HFFc6 (cell line): ENCODE data around the gene TSPAN17. TPM values are rescaled to one million over a fixed set of nuclear protein-coding genes. Genes with fewer than 3 reads are reported as not detected.

Experiments used
- DNase-seq: peaks from one replicate; pipeline ENCODE4 v3.0.0-alpha.2; 2018
- H3K27ac Mint-ChIP-seq: 2 replicates; pipeline ENCODE4 v1.8.0; 2020; ENCODE audit warnings: mild to moderate bottlenecking, mixed read lengths
- H3K27me3 Mint-ChIP-seq: 2 replicates; pipeline ENCODE4 v1.8.0; 2021; ENCODE audit warnings: mild to moderate bottlenecking, moderate library complexity, mixed read lengths; ENCODE audit not compliant: insufficient read depth
- H3K36me3 Mint-ChIP-seq: 2 replicates; pipeline ENCODE4 v1.8.0; 2021; ENCODE audit warnings: low read depth, mixed read lengths
- H3K4me1 Mint-ChIP-seq: 2 replicates; pipeline ENCODE4 v1.8.0; 2020; ENCODE audit warnings: low read depth, mixed read lengths
- H3K4me3 Mint-ChIP-seq: 2 replicates; pipeline ENCODE4 v1.8.0; 2020; ENCODE audit warnings: mild to moderate bottlenecking, moderate library complexity, mixed read lengths
- H3K9me3 Mint-ChIP-seq: 2 replicates; pipeline ENCODE4 v1.8.0; 2020; ENCODE audit warnings: mild to moderate bottlenecking, mixed read lengths
- total RNA-seq, 6 experiments: library from RNA; stranded (reverse); fragmentation: NEBNext Ultra II Directional; extraction: Animal tissue kit (Norgen Biotek cat#: 25700); gene quantifications; 2 replicates in 1 of 6; 3 replicates in 5 of 6; pipeline ENCODE4 v1.2.3, GENCODE V29; 2021
- TF ChIP-seq, protein P1 (sequence below): fragments of 200-600 bp; sonication (generic); IDR thresholded peaks from 2 replicates; pipeline ENCODE4 v1.5.0; 2021; ENCODE audit warnings: antibody characterized with exemption, mild to moderate bottlenecking

The TSPAN17 gene
- total RNA-seq, 6 experiments from 2014 or later: 51.4 to 64.9 (median 57.6) TPM

DNA sequence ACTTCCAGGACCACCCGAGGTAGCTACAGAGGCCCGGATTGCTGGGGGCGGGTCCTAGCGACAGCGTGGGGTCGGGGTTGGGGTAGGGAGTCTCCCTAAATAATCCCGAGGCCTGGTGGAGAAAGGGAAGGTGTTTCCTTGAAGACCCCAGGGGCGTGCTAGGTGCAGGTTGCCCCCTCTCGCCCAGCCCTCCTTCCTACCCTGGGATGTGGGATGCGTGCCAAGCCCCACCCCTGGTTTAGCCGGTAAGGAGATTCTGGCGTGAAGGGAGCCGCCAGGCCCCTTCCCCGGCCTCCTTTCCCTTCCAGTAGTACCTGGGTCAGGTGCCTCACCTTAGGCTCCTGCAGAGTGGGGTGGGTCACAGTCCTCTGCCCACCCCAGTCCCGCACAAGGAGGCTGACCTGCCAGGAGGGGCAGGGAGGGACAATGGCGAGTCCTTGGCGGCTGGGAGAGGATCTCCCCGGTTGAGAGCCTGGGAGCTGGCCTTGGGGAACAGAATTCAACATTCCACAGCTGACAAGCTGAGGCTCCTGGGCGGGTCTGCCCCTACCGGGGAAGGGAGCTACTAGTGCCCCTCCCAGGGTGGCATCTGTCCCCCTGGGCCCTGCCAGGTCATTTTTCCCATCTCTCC lies 674 bp downstream of the TSPAN17 start:
- H3K27me3 Mint-ChIP-seq: no peaks in the 10 kb centered on the region; the same call in 1 of the 2 replicates
- no peak for DNase-seq
- TF ChIP-seq, protein P1, sequence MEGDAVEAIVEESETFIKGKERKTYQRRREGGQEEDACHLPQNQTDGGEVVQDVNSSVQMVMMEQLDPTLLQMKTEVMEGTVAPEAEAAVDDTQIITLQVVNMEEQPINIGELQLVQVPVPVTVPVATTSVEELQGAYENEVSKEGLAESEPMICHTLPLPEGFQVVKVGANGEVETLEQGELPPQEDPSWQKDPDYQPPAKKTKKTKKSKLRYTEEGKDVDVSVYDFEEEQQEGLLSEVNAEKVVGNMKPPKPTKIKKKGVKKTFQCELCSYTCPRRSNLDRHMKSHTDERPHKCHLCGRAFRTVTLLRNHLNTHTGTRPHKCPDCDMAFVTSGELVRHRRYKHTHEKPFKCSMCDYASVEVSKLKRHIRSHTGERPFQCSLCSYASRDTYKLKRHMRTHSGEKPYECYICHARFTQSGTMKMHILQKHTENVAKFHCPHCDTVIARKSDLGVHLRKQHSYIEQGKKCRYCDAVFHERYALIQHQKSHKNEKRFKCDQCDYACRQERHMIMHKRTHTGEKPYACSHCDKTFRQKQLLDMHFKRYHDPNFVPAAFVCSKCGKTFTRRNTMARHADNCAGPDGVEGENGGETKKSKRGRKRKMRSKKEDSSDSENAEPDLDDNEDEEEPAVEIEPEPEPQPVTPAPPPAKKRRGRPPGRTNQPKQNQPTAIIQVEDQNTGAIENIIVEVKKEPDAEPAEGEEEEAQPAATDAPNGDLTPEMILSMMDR: no peak
- peak overlapping the region; percentile 74 for H3K27ac Mint-ChIP-seq
- H3K4me1 Mint-ChIP-seq: peaks cover 24% of the 10 kb centered on the region
- peak overlapping the region; percentile 91 for H3K4me3 Mint-ChIP-seq
- no peaks in the 10 kb centered on the region for H3K9me3 Mint-ChIP-seq
- no peaks in the 10 kb centered on the region for H3K36me3 Mint-ChIP-seq

DNA sequence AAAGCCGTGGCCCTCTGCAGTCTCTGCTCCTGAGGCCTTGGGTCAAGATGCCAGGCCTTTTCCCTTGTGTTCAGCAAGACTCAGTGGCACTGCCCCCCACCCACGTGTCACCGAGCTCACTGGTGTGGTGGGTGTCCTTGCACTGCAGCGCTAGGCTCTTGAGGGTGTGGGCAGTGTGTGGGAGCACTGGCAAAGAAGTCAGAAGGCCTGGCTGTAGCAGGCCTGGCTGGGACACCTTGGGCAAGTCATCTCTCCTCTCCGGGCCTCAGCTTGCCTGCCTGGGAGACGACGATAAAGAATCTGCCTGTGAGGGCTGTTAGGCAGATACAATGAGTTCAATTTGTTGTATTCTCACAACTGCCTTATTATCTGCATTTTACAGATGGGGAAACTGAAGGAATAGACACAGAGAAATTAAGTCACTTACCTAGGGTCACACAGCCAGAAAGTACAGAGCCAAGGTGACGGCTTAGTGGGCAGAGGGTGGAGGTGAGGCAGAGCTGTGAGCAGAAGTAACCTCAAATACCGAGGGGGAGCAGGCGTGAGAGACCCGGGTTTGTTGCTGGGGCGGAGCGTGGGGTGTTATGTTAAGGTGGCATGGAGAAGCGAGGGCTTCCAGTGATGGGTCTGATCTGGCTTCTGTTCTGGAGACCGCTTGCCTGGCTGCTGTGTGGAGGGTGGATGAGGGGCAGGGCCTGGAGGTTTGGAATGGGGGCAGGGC lies 1.4 kb downstream of the TSPAN17 start:
- no peaks in the 10 kb centered on the region for H3K9me3 Mint-ChIP-seq
- H3K4me1 Mint-ChIP-seq: peaks cover 31% of the 10 kb centered on the region
- H3K4me3 Mint-ChIP-seq: peak overlapping the region; percentile 91
- TF ChIP-seq, protein P1: no peak
- DNase-seq: no peak
- peak overlapping the region; percentile 42; the same call in 1 of the 2 replicates for H3K27ac Mint-ChIP-seq
- H3K27me3 Mint-ChIP-seq: no peaks in the 10 kb centered on the region; the same call in 1 of the 2 replicates
- peaks cover 3% of the 10 kb centered on the region; the same call in 1 of the 2 replicates for H3K36me3 Mint-ChIP-seq

DNA sequence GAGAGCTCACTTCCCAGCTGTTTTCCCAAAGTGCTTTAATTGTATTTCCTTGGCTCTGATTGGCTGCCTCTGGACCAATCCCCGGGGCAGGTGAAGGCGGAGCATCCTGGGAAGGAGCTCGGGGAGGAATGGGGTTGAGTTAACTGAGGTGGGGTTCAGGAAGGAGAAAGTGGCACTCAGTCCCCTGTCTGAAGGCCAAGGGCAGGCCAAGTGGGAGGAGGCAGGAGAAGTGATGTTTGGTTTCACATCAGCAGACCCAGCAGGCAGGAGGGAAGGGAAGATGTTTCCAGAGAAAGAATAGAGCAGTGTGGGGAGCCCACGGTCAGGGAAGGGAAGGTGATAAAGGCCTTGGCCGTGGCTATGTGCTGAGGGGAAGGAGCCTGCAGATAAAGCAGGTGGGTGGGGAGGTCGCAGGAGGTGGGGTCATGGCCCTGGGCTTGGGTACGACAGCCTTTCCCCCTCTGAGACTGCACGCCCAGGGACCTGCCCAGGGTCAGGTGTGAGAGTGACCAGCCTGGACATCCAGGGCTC lies 3.1 kb downstream of the TSPAN17 start:
- Mint-ChIP-seq H3K27me3 (no peaks in the 10 kb centered on the region), H3K4me3 (no peak overlapping the region), H3K27ac (no peak overlapping the region), H3K36me3 (peaks cover 5% of the 10 kb centered on the region; the same call in 1 of the 2 replicates), H3K4me1 (peaks cover 33% of the 10 kb centered on the region), H3K9me3 (no peaks in the 10 kb centered on the region)
- DNase-seq: no peak
- TF ChIP-seq, protein P1: no peak

DNA sequence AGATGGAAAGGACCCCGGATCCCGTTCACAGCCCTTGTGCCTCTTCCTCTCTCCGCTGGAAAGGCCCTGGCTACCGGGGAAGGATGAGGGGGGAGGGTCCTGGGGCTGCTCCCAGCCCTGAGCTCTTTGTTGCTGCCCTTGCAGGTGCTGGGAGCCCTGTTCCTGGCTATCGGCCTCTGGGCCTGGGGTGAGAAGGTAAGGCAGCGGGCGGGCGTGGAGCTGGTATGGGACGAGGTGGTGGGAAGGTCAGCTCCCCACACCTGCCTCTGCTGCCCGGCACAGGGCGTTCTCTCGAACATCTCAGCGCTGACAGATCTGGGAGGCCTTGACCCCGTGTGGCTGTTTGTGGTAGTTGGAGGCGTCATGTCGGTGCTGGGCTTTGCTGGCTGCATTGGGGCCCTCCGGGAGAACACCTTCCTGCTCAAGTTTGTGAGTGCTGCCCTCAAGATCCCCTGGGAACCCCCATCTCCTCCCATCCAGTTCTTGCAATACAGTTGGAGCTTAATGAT lies 4.2 kb downstream of the TSPAN17 start:
- H3K36me3 Mint-ChIP-seq: peaks cover 5% of the 10 kb centered on the region; the same call in 1 of the 2 replicates
- H3K4me1 Mint-ChIP-seq: peaks cover 26% of the 10 kb centered on the region
- H3K27ac Mint-ChIP-seq: no peak overlapping the region
- no peaks in the 10 kb centered on the region for H3K27me3 Mint-ChIP-seq
- no peak overlapping the region for H3K4me3 Mint-ChIP-seq
- DNase-seq: no peak
- TF ChIP-seq, protein P1: no peak
- no peaks in the 10 kb centered on the region for H3K9me3 Mint-ChIP-seq

DNA sequence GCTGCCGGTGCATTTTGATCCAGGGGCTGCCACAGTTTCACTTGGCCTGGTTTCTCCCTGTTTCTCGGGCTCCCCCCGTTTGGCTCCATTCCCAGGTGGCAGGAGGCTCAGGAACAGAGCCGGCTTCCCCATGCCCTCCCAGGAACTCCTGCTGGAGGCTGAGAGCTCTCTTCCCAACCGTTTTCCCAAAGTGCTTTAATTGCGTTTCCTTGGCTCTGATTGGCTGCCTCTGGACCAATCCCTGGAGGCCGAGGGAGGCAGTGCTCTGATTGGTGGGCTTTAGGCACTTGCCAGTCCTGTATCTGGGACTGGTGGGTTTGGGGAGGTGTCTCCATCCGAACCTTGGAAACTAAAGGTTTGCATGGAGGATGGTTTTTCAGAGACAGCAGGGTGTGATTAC lies 4.9 kb downstream of the TSPAN17 start:
- H3K4me3 Mint-ChIP-seq: no peak overlapping the region
- no peaks in the 10 kb centered on the region for H3K9me3 Mint-ChIP-seq
- peaks cover 21% of the 10 kb centered on the region for H3K4me1 Mint-ChIP-seq
- H3K36me3 Mint-ChIP-seq: peaks cover 5% of the 10 kb centered on the region; the same call in 1 of the 2 replicates
- TF ChIP-seq, protein P1: no peak
- DNase-seq: no peak
- H3K27ac Mint-ChIP-seq: no peak overlapping the region
- H3K27me3 Mint-ChIP-seq: no peaks in the 10 kb centered on the region
